Naive thymus-derived CD8-positive, alpha-beta T cell (primary cell): ENCODE data around the gene ASCC1. TPM values are rescaled to one million over a fixed set of nuclear protein-coding genes. Genes with fewer than 3 reads are reported as not detected.
A peak's percentile ranks its signal among the peaks of the same experiment; 100 is the strongest.

Experiments used
- ATAC-seq, 2 donors: fragments of 150-1000 bp; cut with Tn5 transposase in 1 of 2; sonication (Bioruptor Pico), chemical (Tn5 transposase) in 1 of 2; 1 replicate in 1 of 2; 2 replicates in 1 of 2; pipeline ENCODE4 v1.10.0; 2021; ENCODE audit warnings: mild to moderate bottlenecking in 2 of 2, moderate library complexity in 2 of 2
- POLR2A ChIA-PET: fragments of 350-600 bp; sonication (Branson Sonifier 250); formaldehyde crosslinking; loops from one replicate; lab custom pipeline; 2021; ENCODE audit warnings: antibody characterized with exemption; lab: Charles Lee
- DNase-seq, 10 donors: peaks; one replicate each; pipeline versions ENCODE4 v3.0.0 to v3.0.0-alpha.2; 2020 to 2022
- H3K27ac Mint-ChIP-seq, 10 donors: one replicate each; pipeline ENCODE4 v1.8.0; 2020 to 2022; ENCODE audit warnings: mild to moderate bottlenecking in 10 of 10, mixed read lengths in 10 of 10, moderate library complexity in 4 of 10, inconsistent platforms in 1 of 10
- H3K27me3 Mint-ChIP-seq, 5 donors: one replicate each; pipeline ENCODE4 v1.8.0; 2021 to 2022; ENCODE audit warnings: mixed read lengths in 5 of 5
- H3K36me3 Mint-ChIP-seq, 3 donors: one replicate each; pipeline ENCODE4 v1.8.0; 2020 to 2022; ENCODE audit warnings: mixed read lengths in 3 of 3, mild to moderate bottlenecking in 2 of 3, inconsistent platforms in 1 of 3
- H3K4me1 Mint-ChIP-seq, 4 donors: one replicate each; pipeline ENCODE4 v1.8.0; 2021 to 2022; ENCODE audit warnings: mixed read lengths in 4 of 4
- H3K4me3 Mint-ChIP-seq, 10 donors: one replicate each; pipeline ENCODE4 v1.8.0; 2020 to 2022; ENCODE audit warnings: mild to moderate bottlenecking in 10 of 10, mixed read lengths in 10 of 10, moderate library complexity in 6 of 10, inconsistent platforms in 1 of 10
- H3K9me3 Mint-ChIP-seq, 9 donors: one replicate each; pipeline ENCODE4 v1.8.0; 2020 to 2022; ENCODE audit warnings: mixed read lengths in 9 of 9, mild to moderate bottlenecking in 3 of 9, inconsistent platforms in 1 of 9, moderate library complexity in 1 of 9
- polyA plus RNA-seq, 3 donors: library from polyadenylated mRNA; unstranded; fragments of 300-500 nt; fragmentation: Illumina TruSeq; gene quantifications; one replicate each; pipeline ENCODE4 v1.2.3, GENCODE V29; 2021
- total RNA-seq, 8 experiments: library from RNA in 2 of 8; stranded (reverse) in 2 of 8; gene quantifications; one replicate each; pipeline ENCODE4 v1.2.3 and lab custom pipeline; 2021 to 2026

Gene ASCC1
- total and polyA plus RNA-seq, 5 experiments from 2014 or later, result 21.2 to 44.4 (median 24.7) TPM

DNA sequence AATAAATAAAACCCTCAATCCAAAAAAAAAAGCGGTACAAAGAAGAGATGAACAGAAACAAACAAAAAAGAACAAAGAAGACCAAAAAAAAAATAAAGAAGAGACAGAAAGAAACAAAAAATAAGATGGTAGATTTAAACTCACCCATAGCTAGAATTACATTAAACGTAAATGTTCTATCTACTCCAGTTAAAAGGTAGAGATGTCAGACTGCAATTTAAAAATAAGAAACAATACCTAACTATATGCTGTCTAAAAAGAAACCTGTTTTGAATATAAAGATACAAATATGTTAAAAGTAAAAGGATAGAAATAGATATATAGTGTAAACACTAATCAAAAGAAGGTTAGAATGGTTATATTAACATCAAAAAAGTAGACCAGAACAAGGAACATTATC lies 31.9 kb downstream of the ASCC1 start:
- Mint-ChIP-seq H3K9me3 (peaks cover 0 to 7% (median 3%) of the 10 kb centered on the region in 9 donors), H3K4me3 (no peak overlapping the region), H3K27me3 (no peaks in the 10 kb centered on the region), H3K4me1 (peaks cover 4 to 12% (median 9%) of the 10 kb centered on the region in 4 donors), H3K27ac (no peak overlapping the region), H3K36me3 (peaks cover 7 to 55% (median 32%) of the 10 kb centered on the region in 3 donors)
- DNase-seq, result no peak
- ATAC-seq, result no peak
- POLR2A ChIA-PET, result interaction anchor here (0.7 kb wide), 1 partner anchor 9 kb away, joined by 3 read pairs; no protein-coding TSS in a partner anchor

DNA sequence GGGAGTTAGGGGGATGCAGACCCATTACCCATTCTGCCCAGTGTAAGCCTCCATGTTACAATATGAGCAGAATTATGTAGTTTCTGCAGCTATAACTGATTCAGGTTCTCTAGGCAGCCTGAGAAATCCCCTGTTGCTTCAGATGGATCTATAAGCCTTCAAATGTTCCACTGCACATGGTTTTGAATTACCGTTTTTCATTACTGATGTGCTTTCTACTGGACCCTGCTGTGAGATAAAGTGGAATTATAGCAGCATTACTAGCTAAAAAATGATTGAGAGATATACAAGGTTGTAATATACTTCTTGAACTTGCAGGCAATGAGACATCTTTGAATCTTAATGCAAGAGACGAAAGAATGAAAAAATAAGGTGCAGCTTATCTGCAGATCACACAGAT lies 38.6 kb downstream of the ASCC1 start:
- Mint-ChIP-seq H3K27me3 (no peaks in the 10 kb centered on the region), H3K4me3 (no peak overlapping the region), H3K9me3 (no peaks in the 10 kb centered on the region), H3K36me3 (peaks cover 5 to 28% (median 18%) of the 10 kb centered on the region in 3 donors), H3K27ac (no peak overlapping the region), H3K4me1 (peaks cover 0 to 6% (median 3%) of the 10 kb centered on the region in 4 donors)
- POLR2A ChIA-PET, result interaction anchor here (0.5 to 1.1 kb wide), 2 partner anchors 46 to 98 kb away, joined by 3 to 6 read pairs; no protein-coding TSS in a partner anchor
- no peak for ATAC-seq
- no peak for DNase-seq

DNA sequence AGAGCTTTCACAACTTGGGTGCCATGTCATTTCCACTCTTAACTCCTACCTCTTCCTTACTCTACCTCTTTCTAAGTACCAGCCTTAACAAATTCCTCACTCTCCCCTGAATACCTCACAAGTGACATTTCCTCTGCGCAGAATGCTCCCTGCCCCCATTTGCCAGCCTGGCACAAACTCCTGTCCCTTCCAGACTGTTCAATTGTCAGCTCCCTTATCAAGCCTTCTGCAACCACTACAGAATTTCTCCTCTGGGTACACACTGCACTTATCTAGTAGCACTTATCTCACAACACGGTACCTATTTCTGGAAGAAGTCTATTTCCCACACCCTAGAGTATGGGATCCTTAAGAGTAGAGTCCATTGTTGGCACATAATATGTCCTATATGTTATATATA lies 39.4 kb downstream of the ASCC1 start:
- Mint-ChIP-seq H3K4me1 (peaks cover 0 to 7% (median 4%) of the 10 kb centered on the region in 4 donors), H3K36me3 (peaks cover 5 to 24% (median 17%) of the 10 kb centered on the region in 3 donors), H3K27me3 (no peaks in the 10 kb centered on the region), H3K4me3 (no peak overlapping the region), H3K27ac (no peak overlapping the region), H3K9me3 (no peaks in the 10 kb centered on the region)
- ATAC-seq, result no peak
- DNase-seq, result no peak
- POLR2A ChIA-PET, result interaction anchor here (0.6 to 1.1 kb wide), 2 partner anchors 98 to 1006 kb away, joined by 3 read pairs; no protein-coding TSS in a partner anchor

GRCh38 chr10:72175149-72175548 lies 40.9 kb downstream of the ASCC1 start:
- Mint-ChIP-seq H3K36me3 (peaks cover 5 to 20% (median 17%) of the 10 kb centered on the region in 3 donors), H3K27ac (no peak overlapping the region), H3K27me3 (no peaks in the 10 kb centered on the region), H3K9me3 (no peaks in the 10 kb centered on the region), H3K4me1 (peaks cover 4 to 15% (median 10%) of the 10 kb centered on the region in 4 donors), H3K4me3 (no peak overlapping the region)
- DNase-seq (no peak), ATAC-seq (no peak)
- POLR2A ChIA-PET, result interaction anchor here (0.6 to 0.7 kb wide), 3 partner anchors 9 to 90 kb away, joined by 3 read pairs; no protein-coding TSS in a partner anchor

GRCh38 chr10:72174297-72174662 lies 41.8 kb downstream of the ASCC1 start:
- H3K4me1 Mint-ChIP-seq, result peaks cover 4 to 15% (median 10%) of the 10 kb centered on the region in 4 donors
- DNase-seq (no peak), ATAC-seq (no peak)
- no peak overlapping the region for H3K27ac Mint-ChIP-seq
- POLR2A ChIA-PET, result no interaction called here
- H3K27me3 Mint-ChIP-seq, result no peaks in the 10 kb centered on the region
- no peaks in the 10 kb centered on the region for H3K9me3 Mint-ChIP-seq
- H3K36me3 Mint-ChIP-seq, result peaks cover 5 to 20% (median 14%) of the 10 kb centered on the region in 3 donors
- H3K4me3 Mint-ChIP-seq, result no peak overlapping the region

DNA sequence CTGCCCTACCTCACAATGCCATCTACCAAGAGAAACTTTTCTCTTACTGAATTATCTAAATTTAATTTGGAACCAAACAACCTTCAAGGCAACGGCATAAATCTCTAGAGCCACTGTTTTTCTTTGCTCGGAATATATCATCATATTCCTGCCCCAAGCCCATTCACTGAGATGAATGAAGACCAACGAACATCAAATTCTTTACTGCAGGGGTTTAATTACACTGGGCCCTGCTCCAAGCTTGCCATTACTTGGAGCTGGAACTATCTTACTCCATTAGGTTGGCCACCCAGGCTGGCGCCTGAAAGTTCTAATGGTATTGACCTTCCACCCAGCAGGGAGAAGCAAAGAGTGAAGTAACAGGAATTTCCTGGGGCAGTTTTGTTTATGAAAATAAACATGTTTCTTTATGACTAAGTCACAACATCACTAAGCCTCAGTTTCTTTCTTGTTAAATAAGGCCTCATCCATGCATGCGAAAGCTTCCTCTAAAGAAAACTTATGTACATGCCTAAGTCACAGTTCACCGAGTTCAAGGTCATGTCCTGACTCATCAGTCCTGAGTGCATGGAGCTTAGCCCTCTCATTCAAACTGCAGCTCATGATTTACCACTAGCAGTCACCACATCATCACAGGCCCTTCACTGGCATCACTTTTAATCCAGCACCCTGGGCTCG lies 42.3 kb downstream of the ASCC1 start:
- Mint-ChIP-seq H3K9me3 (no peaks in the 10 kb centered on the region), H3K4me3 (no peak overlapping the region), H3K36me3 (peaks cover 5 to 20% (median 9%) of the 10 kb centered on the region in 3 donors), H3K27me3 (no peaks in the 10 kb centered on the region), H3K27ac (no peak overlapping the region), H3K4me1 (peaks cover 4 to 15% (median 10%) of the 10 kb centered on the region in 4 donors)
- DNase-seq, result no peak
- ATAC-seq, result no peak
- POLR2A ChIA-PET, result no interaction called here

- Mint-ChIP-seq H3K27me3 (no peaks in the 10 kb centered on the region), H3K4me1 (peaks cover 4 to 15% (median 10%) of the 10 kb centered on the region in 4 donors), H3K27ac (no peak overlapping the region), H3K36me3 (peaks cover 5 to 24% (median 5%) of the 10 kb centered on the region in 3 donors), H3K9me3 (no peaks in the 10 kb centered on the region), H3K4me3 (no peak overlapping the region)
- DNase-seq (no peak), ATAC-seq (no peak)
- POLR2A ChIA-PET, result no interaction called here
These were observed 42.8 kb downstream of the ASCC1 start for GRCh38 chr10:72173262-72173618.

DNA sequence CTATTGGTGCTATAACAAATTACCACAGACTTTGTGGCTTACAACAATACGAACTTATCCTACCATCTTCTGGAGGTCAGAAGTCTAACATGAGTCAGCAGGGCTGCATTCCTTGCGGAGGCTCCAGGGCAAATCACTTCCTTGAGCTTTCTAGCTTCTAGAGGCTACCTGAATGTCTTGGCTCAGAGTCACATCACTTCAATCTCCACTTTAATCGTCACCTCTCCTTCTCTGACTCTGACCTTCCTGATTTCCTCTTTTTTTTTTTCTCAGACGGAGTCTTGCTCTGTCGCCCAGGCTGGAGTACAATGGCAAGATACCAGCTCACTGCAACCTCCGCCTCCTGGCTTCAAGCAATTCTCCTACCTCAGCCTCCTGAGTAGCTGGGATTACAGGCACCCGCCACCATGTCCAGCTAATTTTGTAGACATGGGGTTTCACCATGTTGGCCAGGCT lies 44.9 kb downstream of the ASCC1 start:
- ATAC-seq, result no peak
- Mint-ChIP-seq H3K9me3 (no peaks in the 10 kb centered on the region), H3K27me3 (no peaks in the 10 kb centered on the region), H3K27ac (peak overlapping the region in 4 of 10 donors; percentile 34 to 73 (median 49)), H3K36me3 (peaks cover 0 to 28% (median 0%) of the 10 kb centered on the region in 3 donors), H3K4me3 (no peak overlapping the region), H3K4me1 (peaks cover 4 to 15% (median 10%) of the 10 kb centered on the region in 4 donors)
- POLR2A ChIA-PET, result interaction anchor here (0.7 kb wide), 1 partner anchor 42 kb away, joined by 6 read pairs; no protein-coding TSS in a partner anchor
- no peak for DNase-seq

GRCh38 chr10:72170733-72171132 lies 45.3 kb downstream of the ASCC1 start:
- Mint-ChIP-seq H3K27ac (no peak overlapping the region), H3K9me3 (no peaks in the 10 kb centered on the region), H3K4me3 (no peak overlapping the region), H3K27me3 (no peaks in the 10 kb centered on the region), H3K36me3 (peaks cover 0 to 28% (median 0%) of the 10 kb centered on the region in 3 donors), H3K4me1 (peaks cover 4 to 15% (median 11%) of the 10 kb centered on the region in 4 donors)
- no peak for ATAC-seq
- POLR2A ChIA-PET, result no interaction called here
- DNase-seq, result no peak

DNA sequence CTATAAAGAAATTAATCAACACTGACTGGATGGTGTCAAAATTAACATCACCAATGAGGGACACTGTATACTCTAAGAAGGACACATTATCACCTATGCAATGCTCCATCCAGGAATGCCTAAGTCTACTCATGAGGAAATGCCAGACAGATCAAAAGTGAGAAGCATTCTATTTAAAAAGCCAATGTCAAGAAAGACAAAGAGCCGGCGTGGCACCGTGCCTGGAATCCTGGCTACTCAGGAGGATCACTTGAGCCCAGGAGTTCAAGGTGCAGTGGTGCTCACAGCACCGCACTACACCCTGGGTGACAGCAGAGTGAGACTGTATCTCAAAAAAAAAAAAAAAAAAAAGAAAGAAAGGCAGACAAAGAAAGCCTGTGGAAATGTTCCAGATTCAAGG lies 45.8 kb downstream of the ASCC1 start:
- H3K36me3 Mint-ChIP-seq, result peaks cover 0 to 28% (median 0%) of the 10 kb centered on the region in 3 donors

GRCh38 chr10:72167118-72167517 lies 49.0 kb downstream of the ASCC1 start:
- Mint-ChIP-seq H3K27me3 (no peaks in the 10 kb centered on the region), H3K4me1 (peaks cover 9 to 15% (median 13%) of the 10 kb centered on the region in 4 donors), H3K9me3 (no peaks in the 10 kb centered on the region), H3K36me3 (peaks cover 0 to 28% (median 0%) of the 10 kb centered on the region in 3 donors), H3K4me3 (no peak overlapping the region), H3K27ac (peak overlapping the region in 1 of 10 donors; percentile 33)
- no peak for DNase-seq
- POLR2A ChIA-PET, result no interaction called here
- no peak for ATAC-seq

More for the DNA sequence above, 45.8 kb downstream of the ASCC1 start:
- Mint-ChIP-seq H3K4me3 (no peak overlapping the region), H3K9me3 (no peaks in the 10 kb centered on the region), H3K4me1 (peaks cover 7 to 15% (median 12%) of the 10 kb centered on the region in 4 donors), H3K27me3 (no peaks in the 10 kb centered on the region), H3K27ac (peak overlapping the region in 4 of 10 donors; percentile 5 to 79 (median 38))
- POLR2A ChIA-PET, result no interaction called here
- ATAC-seq (no peak), DNase-seq (no peak)

GRCh38 chr10:72164617-72165016 lies 51.5 kb downstream of the ASCC1 start:
- Mint-ChIP-seq H3K9me3 (no peaks in the 10 kb centered on the region), H3K27ac (peak overlapping the region in 1 of 10 donors; percentile 75), H3K36me3 (peaks cover 0 to 34% (median 14%) of the 10 kb centered on the region in 3 donors), H3K4me3 (no peak overlapping the region), H3K4me1 (peaks cover 0 to 12% (median 6%) of the 10 kb centered on the region in 4 donors), H3K27me3 (no peaks in the 10 kb centered on the region)
- DNase-seq (peak in 3 of 10 donors; percentile 20 to 45 (median 40)), ATAC-seq (peak; percentile 63 to 80)
- POLR2A ChIA-PET, result interaction anchor here (0.5 to 0.6 kb wide), 2 partner anchors 31 to 61 kb away, joined by 3 read pairs; no protein-coding TSS in a partner anchor

- Mint-ChIP-seq H3K4me1 (peaks cover 0 to 14% (median 8%) of the 10 kb centered on the region in 4 donors), H3K36me3 (peaks cover 0 to 38% (median 29%) of the 10 kb centered on the region in 3 donors), H3K4me3 (no peak overlapping the region), H3K27me3 (no peaks in the 10 kb centered on the region), H3K27ac (no peak overlapping the region), H3K9me3 (no peaks in the 10 kb centered on the region)
- POLR2A ChIA-PET, result no interaction called here
- DNase-seq (no peak), ATAC-seq (no peak)
These were observed 53.1 kb downstream of the ASCC1 start for GRCh38 chr10:72162978-72163377.
